Stomach (tissue), 4 donors: Measurements from ENCODE around the gene BRWD1.

Experiments
- POLR2A ChIP-seq, 4 donors: fragments of 450-650 bp; IDR thresholded peaks; one replicate each; pipeline ENCODE4 v1.6.1; 2016; ENCODE audit warnings: antibody characterized with exemption in 4 of 4, control low read depth in 2 of 4, mild to moderate bottlenecking in 1 of 4, moderate library complexity in 1 of 4
- POLR2AphosphoS5 ChIP-seq, 3 donors: sonication (generic); formaldehyde crosslinking; IDR thresholded peaks; one replicate each; pipeline ENCODE4 v1.6.1; 2016; ENCODE audit warnings: antibody characterized with exemption in 3 of 3
- TF ChIP-seq, protein P1 (sequence below), 7 experiments: fragments of 450-650 bp in 4 of 7; fragments of 200-600 bp in 3 of 7; sonication (generic) in 3 of 7; IDR thresholded peaks; one replicate each; pipeline ENCODE4 v1.5.1; 2016 to 2019; ENCODE audit warnings: antibody characterized with exemption in 7 of 7, control low read depth in 2 of 7, mild to moderate bottlenecking in 1 of 7

DNA sequence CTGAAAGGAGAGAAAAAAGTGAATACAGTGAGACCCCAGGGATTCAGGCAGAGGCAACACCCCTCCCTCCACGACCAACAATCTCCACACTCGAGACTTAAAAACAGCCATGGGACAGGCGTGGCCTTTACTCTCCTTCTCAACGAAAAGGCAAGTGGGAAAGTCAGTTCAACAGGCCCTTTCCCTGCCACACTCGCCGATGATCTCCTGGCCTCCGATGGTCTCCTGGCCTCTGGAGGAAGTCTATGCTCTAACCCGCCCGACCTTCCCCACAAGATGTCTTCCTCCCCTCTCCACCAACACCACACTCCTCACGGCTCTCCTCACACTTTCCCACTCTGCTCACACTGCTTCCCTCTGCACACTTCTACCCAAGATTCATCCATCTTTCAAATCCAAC is 137.8 kb downstream of the BRWD1 start:
- TF ChIP-seq, protein P1, sequence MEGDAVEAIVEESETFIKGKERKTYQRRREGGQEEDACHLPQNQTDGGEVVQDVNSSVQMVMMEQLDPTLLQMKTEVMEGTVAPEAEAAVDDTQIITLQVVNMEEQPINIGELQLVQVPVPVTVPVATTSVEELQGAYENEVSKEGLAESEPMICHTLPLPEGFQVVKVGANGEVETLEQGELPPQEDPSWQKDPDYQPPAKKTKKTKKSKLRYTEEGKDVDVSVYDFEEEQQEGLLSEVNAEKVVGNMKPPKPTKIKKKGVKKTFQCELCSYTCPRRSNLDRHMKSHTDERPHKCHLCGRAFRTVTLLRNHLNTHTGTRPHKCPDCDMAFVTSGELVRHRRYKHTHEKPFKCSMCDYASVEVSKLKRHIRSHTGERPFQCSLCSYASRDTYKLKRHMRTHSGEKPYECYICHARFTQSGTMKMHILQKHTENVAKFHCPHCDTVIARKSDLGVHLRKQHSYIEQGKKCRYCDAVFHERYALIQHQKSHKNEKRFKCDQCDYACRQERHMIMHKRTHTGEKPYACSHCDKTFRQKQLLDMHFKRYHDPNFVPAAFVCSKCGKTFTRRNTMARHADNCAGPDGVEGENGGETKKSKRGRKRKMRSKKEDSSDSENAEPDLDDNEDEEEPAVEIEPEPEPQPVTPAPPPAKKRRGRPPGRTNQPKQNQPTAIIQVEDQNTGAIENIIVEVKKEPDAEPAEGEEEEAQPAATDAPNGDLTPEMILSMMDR (IDR thresholded peaks at IDR 0.05), result no peak
- TF ChIP-seq POLR2AphosphoS5 (IDR thresholded peaks at IDR 0.05) (no peak), POLR2A (IDR thresholded peaks at IDR 0.05) (no peak)
